Stimulated activated CD8-positive, alpha-beta memory T cell treated with anti-CD3 and anti-CD28 coated beads, Interleukin-4, amount 100 ng/mL, for 48 hours (primary cell): Measurements from ENCODE around the gene PDCD1LG2.

Experiments used
- DNase-seq: peaks from one replicate; pipeline ENCODE4 v3.0.0-alpha.2; 2020

PDCD1LG2 gene

GRCh38 chr9:5617749-5618148 is 107.4 kb downstream of the PDCD1LG2 start:
- DNase-seq, result no peak

DNA sequence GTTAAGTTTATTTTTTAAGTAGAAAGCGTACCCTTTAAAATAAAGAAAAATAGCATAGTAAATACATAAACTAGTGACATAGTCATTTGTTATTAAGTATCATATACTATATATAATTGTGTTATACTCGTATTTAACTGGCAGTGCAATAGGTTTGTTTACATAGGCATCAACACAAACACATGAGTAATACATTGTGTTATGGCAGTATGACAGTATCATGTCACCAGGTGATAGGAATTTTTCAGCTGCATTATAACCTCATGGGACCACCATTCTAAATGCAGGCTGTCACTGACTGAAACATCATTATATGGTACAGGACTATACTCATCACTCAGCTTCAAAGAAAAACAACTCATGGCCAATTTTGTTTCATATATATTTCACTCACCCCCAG is 110.2 kb downstream of the PDCD1LG2 start:
- no peak for DNase-seq
